K562 (cell line): ENCODE results near the gene CNOT4. TPM values are rescaled to one million over a fixed set of nuclear protein-coding genes. Genes with fewer than 3 reads are reported as not detected.

Experiments used
- polyA plus RNA-seq, 8 experiments: library from polyadenylated mRNA; depleted of rRNA in 4 of 8; stranded (reverse) in 5 of 8; unstranded in 3 of 8; fragments of >200 nt; fragmentation: Nextera tagmentation in 2 of 8; fragmentation: Illumina TruSeq in 1 of 8; extraction: Ambion mirVana in 2 of 8; extraction: Trizol in 1 of 8; gene quantifications; 2 replicates each; pipeline versions ENCODE4 v1.2.1 to v1.2.3, GENCODE V29; 2011 to 2014; ENCODE audit warnings: inconsistent platforms in 1 of 8, missing spikeins in 1 of 8
- total RNA-seq, 7 experiments: library from RNA; depleted of rRNA in 6 of 7; stranded (reverse); fragments of >200 nt in 6 of 7; fragmentation: Illumina TruSeq in 2 of 7; extraction: Trizol in 2 of 7; gene quantifications; 2 replicates each; pipeline versions ENCODE4 v1.2.1 to v1.2.3, GENCODE V29; 2011 to 2021; ENCODE audit warnings: low replicate concordance in 1 of 7
- TF ChIP-seq, protein P1 (sequence below), 2 experiments: fragments of 450-650 bp; formaldehyde crosslinking in 1 of 2; IDR thresholded peaks; 2 replicates each; pipeline versions ENCODE4 v1.4.0 to v1.6.1; 2014 to 2020; ENCODE audit warnings: mild to moderate bottlenecking in 2 of 2, borderline replicate concordance in 1 of 2, low read depth in 1 of 2

CNOT4 gene
- total and polyA plus RNA-seq, 9 of the 15 experiments (the other 6 are each of a cell fraction or from before 2014, with no cell fraction given) = 8.6 to 24.1 (median 15.4) TPM

- TF ChIP-seq, protein P1, sequence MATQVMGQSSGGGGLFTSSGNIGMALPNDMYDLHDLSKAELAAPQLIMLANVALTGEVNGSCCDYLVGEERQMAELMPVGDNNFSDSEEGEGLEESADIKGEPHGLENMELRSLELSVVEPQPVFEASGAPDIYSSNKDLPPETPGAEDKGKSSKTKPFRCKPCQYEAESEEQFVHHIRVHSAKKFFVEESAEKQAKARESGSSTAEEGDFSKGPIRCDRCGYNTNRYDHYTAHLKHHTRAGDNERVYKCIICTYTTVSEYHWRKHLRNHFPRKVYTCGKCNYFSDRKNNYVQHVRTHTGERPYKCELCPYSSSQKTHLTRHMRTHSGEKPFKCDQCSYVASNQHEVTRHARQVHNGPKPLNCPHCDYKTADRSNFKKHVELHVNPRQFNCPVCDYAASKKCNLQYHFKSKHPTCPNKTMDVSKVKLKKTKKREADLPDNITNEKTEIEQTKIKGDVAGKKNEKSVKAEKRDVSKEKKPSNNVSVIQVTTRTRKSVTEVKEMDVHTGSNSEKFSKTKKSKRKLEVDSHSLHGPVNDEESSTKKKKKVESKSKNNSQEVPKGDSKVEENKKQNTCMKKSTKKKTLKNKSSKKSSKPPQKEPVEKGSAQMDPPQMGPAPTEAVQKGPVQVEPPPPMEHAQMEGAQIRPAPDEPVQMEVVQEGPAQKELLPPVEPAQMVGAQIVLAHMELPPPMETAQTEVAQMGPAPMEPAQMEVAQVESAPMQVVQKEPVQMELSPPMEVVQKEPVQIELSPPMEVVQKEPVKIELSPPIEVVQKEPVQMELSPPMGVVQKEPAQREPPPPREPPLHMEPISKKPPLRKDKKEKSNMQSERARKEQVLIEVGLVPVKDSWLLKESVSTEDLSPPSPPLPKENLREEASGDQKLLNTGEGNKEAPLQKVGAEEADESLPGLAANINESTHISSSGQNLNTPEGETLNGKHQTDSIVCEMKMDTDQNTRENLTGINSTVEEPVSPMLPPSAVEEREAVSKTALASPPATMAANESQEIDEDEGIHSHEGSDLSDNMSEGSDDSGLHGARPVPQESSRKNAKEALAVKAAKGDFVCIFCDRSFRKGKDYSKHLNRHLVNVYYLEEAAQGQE (IDR thresholded peaks at IDR 0.05; ENCODE audit: borderline replicate concordance) = peak; percentile 99
- TF ChIP-seq, protein P1 (CRISPR knock-in tag; IDR thresholded peaks at IDR 0.05; ENCODE audit: low read depth) = peak; percentile 94
Observed at GRCh38 chr7:135335628-135336139, 174.2 kb downstream of the CNOT4 start (continued).
